Esophagus squamous epithelium (tissue), 4 donors: ENCODE results near the gene NASP.

Source experiments
- POLR2A ChIP-seq, 4 donors: fragments of 450-650 bp; IDR thresholded peaks; one replicate each; pipeline ENCODE4 v1.6.1; 2017; ENCODE audit warnings: antibody characterized with exemption in 4 of 4, mild to moderate bottlenecking in 4 of 4, moderate library complexity in 3 of 4
- TF ChIP-seq, protein P1 (sequence below), 6 experiments: fragments of 450-650 bp in 4 of 6; fragments of 200-600 bp in 2 of 6; sonication (generic) in 2 of 6; IDR thresholded peaks; one replicate each; pipeline ENCODE4 v1.5.1; 2016 to 2019; ENCODE audit warnings: antibody characterized with exemption in 6 of 6, mild to moderate bottlenecking in 4 of 6, moderate library complexity in 4 of 6

DNA sequence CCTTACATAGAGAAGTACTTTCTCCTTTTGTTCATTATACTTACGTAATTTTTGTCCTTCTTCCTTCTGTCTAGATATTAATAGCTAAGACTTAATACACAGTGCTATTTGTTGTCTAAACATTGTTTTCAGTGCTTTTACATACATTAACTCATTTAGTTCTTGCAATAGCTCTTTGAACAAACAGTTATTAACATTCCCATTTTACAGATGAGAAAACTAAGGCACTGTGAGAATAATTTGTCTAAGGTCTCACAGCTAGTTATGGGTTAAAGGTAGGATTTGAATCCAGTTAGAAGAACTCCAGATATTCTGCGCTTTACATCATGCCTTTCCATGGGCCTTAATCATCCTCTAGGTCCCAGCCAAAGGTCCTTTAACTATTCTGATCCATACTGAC, 20.4 kb downstream of the NASP start:
- TF ChIP-seq, protein P1, sequence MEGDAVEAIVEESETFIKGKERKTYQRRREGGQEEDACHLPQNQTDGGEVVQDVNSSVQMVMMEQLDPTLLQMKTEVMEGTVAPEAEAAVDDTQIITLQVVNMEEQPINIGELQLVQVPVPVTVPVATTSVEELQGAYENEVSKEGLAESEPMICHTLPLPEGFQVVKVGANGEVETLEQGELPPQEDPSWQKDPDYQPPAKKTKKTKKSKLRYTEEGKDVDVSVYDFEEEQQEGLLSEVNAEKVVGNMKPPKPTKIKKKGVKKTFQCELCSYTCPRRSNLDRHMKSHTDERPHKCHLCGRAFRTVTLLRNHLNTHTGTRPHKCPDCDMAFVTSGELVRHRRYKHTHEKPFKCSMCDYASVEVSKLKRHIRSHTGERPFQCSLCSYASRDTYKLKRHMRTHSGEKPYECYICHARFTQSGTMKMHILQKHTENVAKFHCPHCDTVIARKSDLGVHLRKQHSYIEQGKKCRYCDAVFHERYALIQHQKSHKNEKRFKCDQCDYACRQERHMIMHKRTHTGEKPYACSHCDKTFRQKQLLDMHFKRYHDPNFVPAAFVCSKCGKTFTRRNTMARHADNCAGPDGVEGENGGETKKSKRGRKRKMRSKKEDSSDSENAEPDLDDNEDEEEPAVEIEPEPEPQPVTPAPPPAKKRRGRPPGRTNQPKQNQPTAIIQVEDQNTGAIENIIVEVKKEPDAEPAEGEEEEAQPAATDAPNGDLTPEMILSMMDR (IDR thresholded peaks at IDR 0.05), result no peak
- no peak for TF ChIP-seq POLR2A (IDR thresholded peaks at IDR 0.05)
